Neural crest cell (in vitro differentiated cells): ENCODE results near the gene DAG1. TPM values are rescaled to one million over a fixed set of nuclear protein-coding genes. Genes with fewer than 3 reads are reported as not detected.

Experiments used
- DNase-seq: peaks from one replicate; pipeline ENCODE4 v3.0.0; 2021; ENCODE audit warnings: low read depth, mixed read lengths, low spot score
- H3K27ac Mint-ChIP-seq: one replicate; pipeline ENCODE4 v1.8.0; 2021; ENCODE audit warnings: mild to moderate bottlenecking, mixed read lengths; ENCODE audit not compliant: unreplicated experiment
- H3K27me3 Mint-ChIP-seq: 2 replicates; pipeline ENCODE4 v1.8.0; 2021; ENCODE audit warnings: low read depth, mild to moderate bottlenecking, mixed read lengths
- H3K36me3 Mint-ChIP-seq: 2 replicates; pipeline ENCODE4 v1.8.0; 2021; ENCODE audit warnings: low read depth, mild to moderate bottlenecking, mixed read lengths
- H3K4me1 Mint-ChIP-seq: 2 replicates; pipeline ENCODE4 v1.8.0; 2021; ENCODE audit warnings: mixed read lengths
- H3K4me3 Mint-ChIP-seq: one replicate; pipeline ENCODE4 v1.8.0; 2021; ENCODE audit warnings: mild to moderate bottlenecking, mixed read lengths
- H3K9me3 Mint-ChIP-seq: 2 replicates; pipeline ENCODE4 v1.8.0; 2021; ENCODE audit warnings: mixed read lengths
- CTCF ChIP-seq: fragments of 200-600 bp; sonication (generic); conservative IDR thresholded peaks from 2 replicates; pipeline ENCODE4 v1.5.0; 2021; ENCODE audit warnings: antibody characterized with exemption, mild to moderate bottlenecking
- total RNA-seq: library from RNA; stranded (reverse); gene quantifications from 2 replicates; pipeline ENCODE4 v1.2.1, GENCODE V29; 2021

Gene DAG1
- total RNA-seq, 1 donor from 2014 or later: 98.6 TPM

GRCh38 chr3:49454898-49455681 lies 15.0 kb upstream of the DAG1 start:
- no peak overlapping the region for H3K4me3 Mint-ChIP-seq
- no peak for DNase-seq
- no peak overlapping the region for H3K27ac Mint-ChIP-seq
- H3K36me3 Mint-ChIP-seq: no peaks in the 10 kb centered on the region
- no peaks in the 10 kb centered on the region for H3K27me3 Mint-ChIP-seq
- TF ChIP-seq CTCF: no peak
- H3K4me1 Mint-ChIP-seq: peaks cover 14% of the 10 kb centered on the region
- H3K9me3 Mint-ChIP-seq: no peaks in the 10 kb centered on the region

- no peak overlapping the region for H3K4me3 Mint-ChIP-seq
- peaks cover 23% of the 10 kb centered on the region for H3K4me1 Mint-ChIP-seq
- peak overlapping the region; percentile 17 for H3K27ac Mint-ChIP-seq
- no peaks in the 10 kb centered on the region for H3K27me3 Mint-ChIP-seq
- DNase-seq: no peak
- no peaks in the 10 kb centered on the region for H3K9me3 Mint-ChIP-seq
- H3K36me3 Mint-ChIP-seq: no peaks in the 10 kb centered on the region
- TF ChIP-seq CTCF: no peak
These were observed 13.6 kb upstream of the DAG1 start for GRCh38 chr3:49456466-49456865.

DNA sequence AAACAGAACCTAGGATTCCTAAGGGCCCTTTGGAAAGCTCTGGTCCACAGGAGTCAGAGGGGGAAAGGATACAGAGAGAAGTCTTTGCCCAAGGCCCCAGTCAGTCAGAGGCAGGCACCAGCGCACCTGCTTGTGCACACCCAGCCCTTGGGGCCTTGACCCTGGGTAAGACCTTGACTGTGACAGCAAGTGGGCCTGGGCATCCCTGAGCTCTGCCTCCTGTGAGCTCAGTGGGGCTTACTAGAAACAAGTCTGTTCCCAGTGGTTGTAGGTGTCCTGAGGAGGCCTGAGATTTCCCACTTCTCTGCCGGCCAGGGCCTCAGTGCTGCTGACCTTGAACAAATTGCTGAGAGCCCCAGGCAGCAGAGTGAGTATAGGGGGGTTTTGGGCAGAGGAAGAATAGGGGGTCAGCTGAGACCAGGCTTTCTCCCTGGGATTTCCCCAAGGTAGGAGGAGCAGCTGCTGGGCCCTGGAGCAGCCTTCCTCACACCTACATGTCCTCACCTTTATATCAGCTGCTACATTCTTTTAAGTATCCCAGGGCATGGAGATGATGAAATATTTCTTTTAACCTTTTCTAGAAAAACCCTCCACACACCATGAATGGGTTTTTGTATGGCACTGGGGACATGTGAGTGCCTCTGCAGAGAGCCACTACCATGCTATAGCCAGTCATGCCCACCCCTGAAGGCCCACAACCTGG lies 9.7 kb upstream of the DAG1 start:
- DNase-seq: no peak
- no peak overlapping the region for H3K4me3 Mint-ChIP-seq
- no peak for TF ChIP-seq CTCF
- H3K27me3 Mint-ChIP-seq: no peaks in the 10 kb centered on the region
- no peaks in the 10 kb centered on the region for H3K36me3 Mint-ChIP-seq
- no peaks in the 10 kb centered on the region for H3K9me3 Mint-ChIP-seq
- H3K27ac Mint-ChIP-seq: no peak overlapping the region
- H3K4me1 Mint-ChIP-seq: peaks cover 41% of the 10 kb centered on the region

- H3K4me1 Mint-ChIP-seq: peaks cover 43% of the 10 kb centered on the region
- peak overlapping the region; percentile 54 for H3K27ac Mint-ChIP-seq
- no peaks in the 10 kb centered on the region for H3K9me3 Mint-ChIP-seq
- no peak overlapping the region for H3K4me3 Mint-ChIP-seq
- no peak for TF ChIP-seq CTCF
- no peak for DNase-seq
- no peaks in the 10 kb centered on the region for H3K36me3 Mint-ChIP-seq
- H3K27me3 Mint-ChIP-seq: no peaks in the 10 kb centered on the region
These were observed 9.1 kb upstream of the DAG1 start for GRCh38 chr3:49460956-49461355.

GRCh38 chr3:49461443-49462171 lies 8.5 kb upstream of the DAG1 start:
- H3K27ac Mint-ChIP-seq: peak overlapping the region; percentile 54
- no peaks in the 10 kb centered on the region for H3K27me3 Mint-ChIP-seq
- H3K9me3 Mint-ChIP-seq: no peaks in the 10 kb centered on the region
- no peaks in the 10 kb centered on the region for H3K36me3 Mint-ChIP-seq
- H3K4me3 Mint-ChIP-seq: peak overlapping the region; percentile 50
- no peak for TF ChIP-seq CTCF
- peaks cover 46% of the 10 kb centered on the region for H3K4me1 Mint-ChIP-seq
- DNase-seq: no peak
